ENCODE results near the gene MPDZ. TPM values are rescaled to one million over a fixed set of nuclear protein-coding genes. Genes with fewer than 3 reads are reported as not detected.

The MPDZ gene
- total RNA-seq, 1 donor from 2014 or later, result 31.0 TPM

DNA sequence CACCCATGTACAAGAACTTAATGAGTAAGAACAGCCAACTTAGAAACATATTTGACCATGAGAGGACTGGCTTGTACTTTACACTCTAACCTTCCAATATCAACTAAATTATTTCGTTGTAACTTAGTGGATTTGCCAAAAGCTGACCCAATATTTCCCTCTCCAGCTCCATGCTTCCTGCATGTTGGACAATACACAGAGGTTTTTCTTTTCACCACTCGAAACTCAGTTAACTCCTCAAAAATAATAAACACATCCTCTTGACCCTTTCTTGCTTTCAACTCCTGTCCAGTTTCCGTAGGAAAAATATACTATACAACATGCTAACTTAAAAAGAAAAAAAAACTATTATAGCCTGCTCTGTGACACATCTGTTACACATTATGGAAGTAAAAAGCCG is 188.9 kb downstream of the MPDZ start:
- Histone ChIP-seq H3K4me2 (ENCODE audit: low read length) (no peak overlapping the region), H3K9me3 (ENCODE audit: insufficient read depth, low read depth, low read length) (no peaks in the 10 kb centered on the region), H3K36me3 (ENCODE audit: insufficient read depth, low read length) (no peaks in the 10 kb centered on the region), H3K4me1 (ENCODE audit: insufficient read depth, low read length) (no peaks in the 10 kb centered on the region), H4K20me1 (ENCODE audit: insufficient read depth, low read length) (no peaks in the 10 kb centered on the region), H3K4me3 (ENCODE audit: insufficient read depth, low read depth, low read length) (no peak overlapping the region), H3K79me2 (ENCODE audit: insufficient read depth, low read length) (no peaks in the 10 kb centered on the region), H2AFZ (ENCODE audit: low read depth, low read length) (no peak overlapping the region), H3K27ac (ENCODE audit: low read depth, low read length) (no peak overlapping the region), H3K9ac (ENCODE audit: low read length) (no peak overlapping the region), H3K27me3 (ENCODE audit: insufficient read depth, low read length) (no peaks in the 10 kb centered on the region)
- FAIRE-seq (no peak), DNase-seq (ENCODE audit: low read depth) (no peak)
- TF ChIP-seq EZH2 (IDR thresholded peaks at IDR 0.05; ENCODE audit: insufficient read depth, low read length), result no peak
- TF ChIP-seq, protein P1, sequence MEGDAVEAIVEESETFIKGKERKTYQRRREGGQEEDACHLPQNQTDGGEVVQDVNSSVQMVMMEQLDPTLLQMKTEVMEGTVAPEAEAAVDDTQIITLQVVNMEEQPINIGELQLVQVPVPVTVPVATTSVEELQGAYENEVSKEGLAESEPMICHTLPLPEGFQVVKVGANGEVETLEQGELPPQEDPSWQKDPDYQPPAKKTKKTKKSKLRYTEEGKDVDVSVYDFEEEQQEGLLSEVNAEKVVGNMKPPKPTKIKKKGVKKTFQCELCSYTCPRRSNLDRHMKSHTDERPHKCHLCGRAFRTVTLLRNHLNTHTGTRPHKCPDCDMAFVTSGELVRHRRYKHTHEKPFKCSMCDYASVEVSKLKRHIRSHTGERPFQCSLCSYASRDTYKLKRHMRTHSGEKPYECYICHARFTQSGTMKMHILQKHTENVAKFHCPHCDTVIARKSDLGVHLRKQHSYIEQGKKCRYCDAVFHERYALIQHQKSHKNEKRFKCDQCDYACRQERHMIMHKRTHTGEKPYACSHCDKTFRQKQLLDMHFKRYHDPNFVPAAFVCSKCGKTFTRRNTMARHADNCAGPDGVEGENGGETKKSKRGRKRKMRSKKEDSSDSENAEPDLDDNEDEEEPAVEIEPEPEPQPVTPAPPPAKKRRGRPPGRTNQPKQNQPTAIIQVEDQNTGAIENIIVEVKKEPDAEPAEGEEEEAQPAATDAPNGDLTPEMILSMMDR (IDR thresholded peaks at IDR 0.05; ENCODE audit: insufficient read depth, low read depth, low read length), result no peak
- H3K27me3 Mint-ChIP-seq (ENCODE audit: low read depth, unreplicated experiment), result no peaks in the 10 kb centered on the region
- no peak overlapping the region for H3K4me3 Mint-ChIP-seq (ENCODE audit: unreplicated experiment)
- H3K27ac Mint-ChIP-seq (ENCODE audit: unreplicated experiment), result no peak overlapping the region
- H3K4me1 Mint-ChIP-seq (ENCODE audit: low read depth, unreplicated experiment), result peaks cover 1% of the 10 kb centered on the region
- H3K36me3 Mint-ChIP-seq (ENCODE audit: low read depth, unreplicated experiment), result no peaks in the 10 kb centered on the region
- peaks cover 2% of the 10 kb centered on the region for H3K9me3 Mint-ChIP-seq (ENCODE audit: unreplicated experiment)

DNA sequence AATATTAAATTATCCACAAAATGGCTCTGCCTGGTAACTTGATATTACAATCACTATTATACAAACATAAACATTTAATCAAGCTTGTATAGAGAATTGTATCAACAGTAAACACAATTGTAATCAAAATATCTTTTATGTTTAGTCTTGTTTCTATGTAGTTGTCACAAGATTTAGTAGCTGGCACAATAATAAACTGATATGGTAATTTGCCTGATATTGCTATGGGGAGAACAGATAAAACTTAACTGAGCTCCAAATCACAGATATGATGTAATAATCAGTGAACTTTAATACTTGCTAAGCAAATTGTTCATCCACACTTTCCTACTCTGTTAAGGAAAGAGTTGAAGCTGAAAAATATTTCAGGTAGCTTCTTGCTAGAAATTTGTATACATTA is 189.8 kb downstream of the MPDZ start:
- no peaks in the 10 kb centered on the region for H3K9me3 ChIP-seq (ENCODE audit: insufficient read depth, low read depth, low read length)
- H3K27me3 Mint-ChIP-seq (ENCODE audit: low read depth, unreplicated experiment), result no peaks in the 10 kb centered on the region
- DNase-seq (ENCODE audit: low read depth) (no peak), FAIRE-seq (no peak)
- H3K36me3 Mint-ChIP-seq (ENCODE audit: low read depth, unreplicated experiment), result no peaks in the 10 kb centered on the region
- H3K27ac Mint-ChIP-seq (ENCODE audit: unreplicated experiment), result no peak overlapping the region
- H3K36me3 ChIP-seq (ENCODE audit: insufficient read depth, low read length), result no peaks in the 10 kb centered on the region
- peaks cover 4% of the 10 kb centered on the region for H3K4me1 Mint-ChIP-seq (ENCODE audit: low read depth, unreplicated experiment)
- no peak for TF ChIP-seq EZH2 (IDR thresholded peaks at IDR 0.05; ENCODE audit: insufficient read depth, low read length)
- TF ChIP-seq, protein P1 (IDR thresholded peaks at IDR 0.05; ENCODE audit: insufficient read depth, low read depth, low read length), result no peak
- peaks cover 2% of the 10 kb centered on the region for H3K9me3 Mint-ChIP-seq (ENCODE audit: unreplicated experiment)
- H4K20me1 ChIP-seq (ENCODE audit: insufficient read depth, low read length), result no peaks in the 10 kb centered on the region
- H3K79me2 ChIP-seq (ENCODE audit: insufficient read depth, low read length), result no peaks in the 10 kb centered on the region
- H3K27ac ChIP-seq (ENCODE audit: low read depth, low read length), result no peak overlapping the region
- H3K4me2 ChIP-seq (ENCODE audit: low read length), result no peak overlapping the region
- no peak overlapping the region for H3K4me3 ChIP-seq (ENCODE audit: insufficient read depth, low read depth, low read length)
- H3K9ac ChIP-seq (ENCODE audit: low read length), result no peak overlapping the region
- H3K4me1 ChIP-seq (ENCODE audit: insufficient read depth, low read length), result no peaks in the 10 kb centered on the region
- no peak overlapping the region for H3K4me3 Mint-ChIP-seq (ENCODE audit: unreplicated experiment)
- H3K27me3 ChIP-seq (ENCODE audit: insufficient read depth, low read length), result no peaks in the 10 kb centered on the region
- H2AFZ ChIP-seq (ENCODE audit: low read depth, low read length), result no peak overlapping the region

GRCh38 chr9:13088720-13089427 is 190.6 kb downstream of the MPDZ start:
- H3K27me3 Mint-ChIP-seq (ENCODE audit: low read depth, unreplicated experiment), result no peaks in the 10 kb centered on the region
- Histone ChIP-seq H3K4me3 (ENCODE audit: insufficient read depth, low read depth, low read length) (peak overlapping the region; percentile 13), H3K36me3 (ENCODE audit: insufficient read depth, low read length) (no peaks in the 10 kb centered on the region), H3K4me1 (ENCODE audit: insufficient read depth, low read length) (peaks cover 4% of the 10 kb centered on the region), H2AFZ (ENCODE audit: low read depth, low read length) (no peak overlapping the region), H3K4me2 (ENCODE audit: low read length) (peak overlapping the region; percentile 81), H3K9me3 (ENCODE audit: insufficient read depth, low read depth, low read length) (no peaks in the 10 kb centered on the region), H3K9ac (ENCODE audit: low read length) (peak overlapping the region; percentile 42), H3K27me3 (ENCODE audit: insufficient read depth, low read length) (no peaks in the 10 kb centered on the region), H3K79me2 (ENCODE audit: insufficient read depth, low read length) (no peaks in the 10 kb centered on the region), H3K27ac (ENCODE audit: low read depth, low read length) (no peak overlapping the region), H4K20me1 (ENCODE audit: insufficient read depth, low read length) (no peaks in the 10 kb centered on the region)
- H3K4me1 Mint-ChIP-seq (ENCODE audit: low read depth, unreplicated experiment), result peaks cover 9% of the 10 kb centered on the region
- no peak for TF ChIP-seq EZH2 (IDR thresholded peaks at IDR 0.05; ENCODE audit: insufficient read depth, low read length)
- TF ChIP-seq, protein P1 (IDR thresholded peaks at IDR 0.05; ENCODE audit: insufficient read depth, low read depth, low read length), result peak; percentile 54
- H3K4me3 Mint-ChIP-seq (ENCODE audit: unreplicated experiment), result peak overlapping the region; percentile 65
- H3K27ac Mint-ChIP-seq (ENCODE audit: unreplicated experiment), result peak overlapping the region; percentile 5
- DNase-seq (ENCODE audit: low read depth), result peak; percentile 47
- H3K9me3 Mint-ChIP-seq (ENCODE audit: unreplicated experiment), result peaks cover 2% of the 10 kb centered on the region
- H3K36me3 Mint-ChIP-seq (ENCODE audit: low read depth, unreplicated experiment), result no peaks in the 10 kb centered on the region
- FAIRE-seq, result peak; percentile 83

Measured in astrocyte (in vitro differentiated cells and primary cell).